HEK293 (cell line): Measurements from ENCODE around the gene LRIG3.

ENCODE experiments used
- CTCF ChIA-PET: fragments of 350-600 bp; formaldehyde crosslinking; extraction: SDS; loops from one replicate; lab custom pipeline; 2021; ENCODE audit warnings: antibody characterized with exemption; lab: Yijun Ruan, JAX
- POLR2A ChIA-PET: fragments of 300-600 bp; formaldehyde crosslinking; extraction: SDS; loops from one replicate; lab custom pipeline; 2020; ENCODE audit warnings: antibody characterized with exemption, inconsistent platforms; lab: Yijun Ruan, JAX
- H3K27ac ChIP-seq: fragments of 200-500 bp; sonication (Bioruptor generic); 2 replicates; pipeline ENCODE4 v1.5.1; 2014; ENCODE audit warnings: low read depth, low read length, control low read depth, inconsistent platforms; ENCODE audit errors: extremely low read depth
- H3K36me3 ChIP-seq, 2 experiments: fragments of 200-500 bp in 1 of 2; sonication (Bioruptor generic) in 1 of 2; 1 replicate in 1 of 2; 2 replicates in 1 of 2; pipeline ENCODE4 v1.5.1; 2014 to 2017; ENCODE audit warnings: inconsistent platforms in 2 of 2, low read length in 2 of 2; ENCODE audit not compliant: control insufficient read depth in 2 of 2, insufficient read depth in 1 of 2
- H3K4me1 ChIP-seq: fragments of 200-500 bp; sonication (Bioruptor generic); 2 replicates; pipeline ENCODE4 v1.5.1; 2014; ENCODE audit warnings: mild to moderate bottlenecking, low read length, inconsistent platforms; ENCODE audit not compliant: control insufficient read depth, insufficient read depth
- H3K4me3 ChIP-seq: 2 replicates; pipeline ENCODE4 v1.5.1; 2011; ENCODE audit warnings: low read depth, mild to moderate bottlenecking, control low read depth, low read length, moderate library complexity
- H3K9me3 ChIP-seq: fragments of 200-500 bp; sonication (Bioruptor generic); 2 replicates; pipeline ENCODE4 v1.5.1; 2014; ENCODE audit warnings: low read depth, low read length, inconsistent platforms; ENCODE audit not compliant: control insufficient read depth, insufficient read depth
- ZBTB21 ChIP-seq: fragments of 450-650 bp; formaldehyde crosslinking; IDR thresholded peaks from 2 replicates; pipeline ENCODE4 v1.5.1; 2017; ENCODE audit warnings: missing biosample characterization, missing genetic modification characterization
- ZFP3 ChIP-seq: fragments of 450-650 bp; formaldehyde crosslinking; IDR thresholded peaks from 2 replicates; pipeline ENCODE4 v1.5.1; 2016; ENCODE audit warnings: low read depth, missing biosample characterization, missing genetic modification characterization
- ZFP41 ChIP-seq: fragments of 450-650 bp; formaldehyde crosslinking; IDR thresholded peaks from 2 replicates; pipeline ENCODE4 v1.5.1; 2016; ENCODE audit warnings: missing biosample characterization, missing genetic modification characterization, borderline replicate concordance
- ZNF16 ChIP-seq: fragments of 450-650 bp; formaldehyde crosslinking; IDR thresholded peaks from 2 replicates; pipeline ENCODE4 v1.5.1; 2016; ENCODE audit warnings: low read depth, missing biosample characterization, missing genetic modification characterization
- ZNF324 ChIP-seq: fragments of 450-650 bp; formaldehyde crosslinking; IDR thresholded peaks from 2 replicates; pipeline ENCODE4 v1.5.1; 2016; ENCODE audit warnings: missing biosample characterization, missing genetic modification characterization
- ZNF580 ChIP-seq: fragments of 450-650 bp; formaldehyde crosslinking; IDR thresholded peaks from 2 replicates; pipeline ENCODE4 v1.5.1; 2016; ENCODE audit warnings: missing biosample characterization, missing genetic modification characterization
- ZNF791 ChIP-seq: fragments of 450-650 bp; formaldehyde crosslinking; IDR thresholded peaks from 2 replicates; pipeline ENCODE4 v1.5.1; 2016; ENCODE audit warnings: missing biosample characterization, missing genetic modification characterization
- ZSCAN16 ChIP-seq: fragments of 450-650 bp; formaldehyde crosslinking; IDR thresholded peaks from 2 replicates; pipeline ENCODE4 v1.5.1; 2016; ENCODE audit warnings: missing biosample characterization, missing genetic modification characterization
- TF ChIP-seq, protein P1 (sequence below): fragments of 450-650 bp; formaldehyde crosslinking; IDR thresholded peaks from 2 replicates; pipeline ENCODE4; 2016; ENCODE audit warnings: missing biosample characterization, missing genetic modification characterization
- TF ChIP-seq, protein P2 (sequence below): fragments of 450-650 bp; formaldehyde crosslinking; IDR thresholded peaks from 2 replicates; pipeline ENCODE4 v1.5.1; 2016; ENCODE audit warnings: missing biosample characterization, missing genetic modification characterization
- TF ChIP-seq, protein P3 (sequence below): fragments of 450-650 bp; formaldehyde crosslinking; IDR thresholded peaks from 2 replicates; pipeline ENCODE4 v1.5.1; 2016; ENCODE audit warnings: missing biosample characterization, missing genetic modification characterization, borderline replicate concordance
- TF ChIP-seq, protein P4 (sequence below): fragments of 450-650 bp; formaldehyde crosslinking; IDR thresholded peaks from 2 replicates; pipeline ENCODE4 v1.5.1; 2016; ENCODE audit warnings: missing biosample characterization, missing genetic modification characterization

LRIG3 gene

DNA sequence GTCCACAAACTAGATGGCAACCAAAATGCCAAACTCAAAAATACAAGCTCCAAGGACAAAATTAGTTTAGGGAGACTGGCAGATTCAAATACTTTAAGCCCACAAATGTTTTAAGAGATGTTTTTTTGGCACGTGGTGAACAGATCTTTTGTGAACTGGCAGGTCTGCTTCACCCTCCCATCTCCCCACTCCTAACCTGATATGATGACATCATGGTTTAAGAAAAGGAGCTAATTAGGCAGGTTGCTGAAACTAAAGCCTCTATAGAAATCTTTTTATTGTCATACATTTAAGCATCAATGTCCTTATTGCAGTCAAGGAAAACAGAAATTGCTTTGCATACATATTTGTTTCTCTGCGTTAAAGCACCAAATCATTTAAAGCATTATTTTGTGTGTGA is 5.8 kb downstream of the LRIG3 start (continued):
- TF ChIP-seq ZFP41 (tag by site-specific recombination) (no peak), ZSCAN16 (tag by site-specific recombination) (no peak), ZNF324 (tag by site-specific recombination) (no peak), ZBTB21 (tag by site-specific recombination) (peak; percentile 44; the same call in 1 of the 2 replicates)
- TF ChIP-seq, all 188 proteins: peak for 14

- peaks cover 25 to 73% of the 10 kb centered on the region in 2 experiments for H3K36me3 ChIP-seq
- TF ChIP-seq ZNF580 (tag by site-specific recombination), result no peak
- TF ChIP-seq ZFP3 (tag by site-specific recombination), result no peak
- TF ChIP-seq, protein P1, sequence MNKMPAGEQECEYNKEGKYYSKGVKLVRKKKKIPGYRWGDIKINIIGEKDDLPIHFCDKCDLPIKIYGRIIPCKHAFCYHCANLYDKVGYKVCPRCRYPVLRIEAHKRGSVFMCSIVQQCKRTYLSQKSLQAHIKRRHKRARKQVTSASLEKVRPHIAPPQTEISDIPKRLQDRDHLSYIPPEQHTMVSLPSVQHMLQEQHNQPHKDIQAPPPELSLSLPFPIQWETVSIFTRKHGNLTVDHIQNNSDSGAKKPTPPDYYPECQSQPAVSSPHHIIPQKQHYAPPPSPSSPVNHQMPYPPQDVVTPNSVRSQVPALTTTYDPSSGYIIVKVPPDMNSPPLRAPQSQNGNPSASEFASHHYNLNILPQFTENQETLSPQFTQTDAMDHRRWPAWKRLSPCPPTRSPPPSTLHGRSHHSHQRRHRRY (tag by site-specific recombination), result no peak
- TF ChIP-seq, protein P2, sequence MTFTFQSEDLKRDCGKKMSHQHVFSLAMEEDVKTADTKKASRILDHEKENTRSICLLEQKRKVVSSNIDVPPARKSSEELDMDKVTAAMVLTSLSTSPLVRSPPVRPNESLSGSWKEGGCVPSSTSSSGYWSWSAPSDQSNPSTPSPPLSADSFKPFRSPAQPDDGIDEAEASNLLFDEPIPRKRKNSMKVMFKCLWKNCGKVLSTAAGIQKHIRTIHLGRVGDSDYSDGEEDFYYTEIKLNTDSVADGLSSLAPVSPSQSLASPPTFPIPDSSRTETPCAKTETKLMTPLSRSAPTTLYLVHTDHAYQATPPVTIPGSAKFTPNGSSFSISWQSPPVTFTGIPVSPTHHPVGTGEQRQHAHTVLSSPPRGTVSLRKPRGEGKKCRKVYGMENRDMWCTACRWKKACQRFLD, result no peak
- TF ChIP-seq, protein P3, sequence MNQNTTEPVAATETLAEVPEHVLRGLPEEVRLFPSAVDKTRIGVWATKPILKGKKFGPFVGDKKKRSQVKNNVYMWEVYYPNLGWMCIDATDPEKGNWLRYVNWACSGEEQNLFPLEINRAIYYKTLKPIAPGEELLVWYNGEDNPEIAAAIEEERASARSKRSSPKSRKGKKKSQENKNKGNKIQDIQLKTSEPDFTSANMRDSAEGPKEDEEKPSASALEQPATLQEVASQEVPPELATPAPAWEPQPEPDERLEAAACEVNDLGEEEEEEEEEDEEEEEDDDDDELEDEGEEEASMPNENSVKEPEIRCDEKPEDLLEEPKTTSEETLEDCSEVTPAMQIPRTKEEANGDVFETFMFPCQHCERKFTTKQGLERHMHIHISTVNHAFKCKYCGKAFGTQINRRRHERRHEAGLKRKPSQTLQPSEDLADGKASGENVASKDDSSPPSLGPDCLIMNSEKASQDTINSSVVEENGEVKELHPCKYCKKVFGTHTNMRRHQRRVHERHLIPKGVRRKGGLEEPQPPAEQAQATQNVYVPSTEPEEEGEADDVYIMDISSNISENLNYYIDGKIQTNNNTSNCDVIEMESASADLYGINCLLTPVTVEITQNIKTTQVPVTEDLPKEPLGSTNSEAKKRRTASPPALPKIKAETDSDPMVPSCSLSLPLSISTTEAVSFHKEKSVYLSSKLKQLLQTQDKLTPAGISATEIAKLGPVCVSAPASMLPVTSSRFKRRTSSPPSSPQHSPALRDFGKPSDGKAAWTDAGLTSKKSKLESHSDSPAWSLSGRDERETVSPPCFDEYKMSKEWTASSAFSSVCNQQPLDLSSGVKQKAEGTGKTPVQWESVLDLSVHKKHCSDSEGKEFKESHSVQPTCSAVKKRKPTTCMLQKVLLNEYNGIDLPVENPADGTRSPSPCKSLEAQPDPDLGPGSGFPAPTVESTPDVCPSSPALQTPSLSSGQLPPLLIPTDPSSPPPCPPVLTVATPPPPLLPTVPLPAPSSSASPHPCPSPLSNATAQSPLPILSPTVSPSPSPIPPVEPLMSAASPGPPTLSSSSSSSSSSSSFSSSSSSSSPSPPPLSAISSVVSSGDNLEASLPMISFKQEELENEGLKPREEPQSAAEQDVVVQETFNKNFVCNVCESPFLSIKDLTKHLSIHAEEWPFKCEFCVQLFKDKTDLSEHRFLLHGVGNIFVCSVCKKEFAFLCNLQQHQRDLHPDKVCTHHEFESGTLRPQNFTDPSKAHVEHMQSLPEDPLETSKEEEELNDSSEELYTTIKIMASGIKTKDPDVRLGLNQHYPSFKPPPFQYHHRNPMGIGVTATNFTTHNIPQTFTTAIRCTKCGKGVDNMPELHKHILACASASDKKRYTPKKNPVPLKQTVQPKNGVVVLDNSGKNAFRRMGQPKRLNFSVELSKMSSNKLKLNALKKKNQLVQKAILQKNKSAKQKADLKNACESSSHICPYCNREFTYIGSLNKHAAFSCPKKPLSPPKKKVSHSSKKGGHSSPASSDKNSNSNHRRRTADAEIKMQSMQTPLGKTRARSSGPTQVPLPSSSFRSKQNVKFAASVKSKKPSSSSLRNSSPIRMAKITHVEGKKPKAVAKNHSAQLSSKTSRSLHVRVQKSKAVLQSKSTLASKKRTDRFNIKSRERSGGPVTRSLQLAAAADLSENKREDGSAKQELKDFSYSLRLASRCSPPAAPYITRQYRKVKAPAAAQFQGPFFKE (tag by site-specific recombination), result no peak
- peaks cover under 1% of the 10 kb centered on the region; the same call in 1 of the 2 replicates for H3K4me1 ChIP-seq
- no peak overlapping the region for H3K4me3 ChIP-seq
- 0 out of 2 replicates have a peak overlapping the region, but pooled peaks have one; percentile 7 for H3K27ac ChIP-seq
- CTCF ChIA-PET, result interaction anchor here (0.7 to 1.1 kb wide), 2 partner anchors 9 to 43 kb away, joined by 3 to 4 read pairs; no protein-coding TSS in a partner anchor
- H3K9me3 ChIP-seq, result no peaks in the 10 kb centered on the region
- POLR2A ChIA-PET, result no interaction called here
These were observed 12.9 kb downstream of the LRIG3 start for GRCh38 chr12:58907391-58907790.

DNA sequence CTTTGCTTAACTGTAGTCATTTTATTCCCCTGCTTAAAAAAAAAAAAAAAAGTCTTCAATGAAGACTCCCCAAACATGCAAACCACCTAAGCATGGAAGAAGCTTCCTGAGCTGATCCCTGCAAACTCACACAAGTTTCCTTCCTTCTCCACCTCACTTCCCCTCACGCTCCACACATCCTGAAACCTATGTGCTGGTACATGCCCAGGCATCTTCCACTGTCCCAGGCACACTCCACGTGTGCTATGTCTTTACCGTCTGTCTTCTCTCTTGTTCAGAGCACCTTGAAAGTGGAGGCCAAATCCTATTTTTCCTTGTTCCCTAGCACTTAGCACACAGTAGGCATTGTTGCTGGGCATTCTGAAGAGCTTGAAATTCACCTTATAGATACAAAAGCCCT is 13.4 kb downstream of the LRIG3 start:
- TF ChIP-seq, protein P4, sequence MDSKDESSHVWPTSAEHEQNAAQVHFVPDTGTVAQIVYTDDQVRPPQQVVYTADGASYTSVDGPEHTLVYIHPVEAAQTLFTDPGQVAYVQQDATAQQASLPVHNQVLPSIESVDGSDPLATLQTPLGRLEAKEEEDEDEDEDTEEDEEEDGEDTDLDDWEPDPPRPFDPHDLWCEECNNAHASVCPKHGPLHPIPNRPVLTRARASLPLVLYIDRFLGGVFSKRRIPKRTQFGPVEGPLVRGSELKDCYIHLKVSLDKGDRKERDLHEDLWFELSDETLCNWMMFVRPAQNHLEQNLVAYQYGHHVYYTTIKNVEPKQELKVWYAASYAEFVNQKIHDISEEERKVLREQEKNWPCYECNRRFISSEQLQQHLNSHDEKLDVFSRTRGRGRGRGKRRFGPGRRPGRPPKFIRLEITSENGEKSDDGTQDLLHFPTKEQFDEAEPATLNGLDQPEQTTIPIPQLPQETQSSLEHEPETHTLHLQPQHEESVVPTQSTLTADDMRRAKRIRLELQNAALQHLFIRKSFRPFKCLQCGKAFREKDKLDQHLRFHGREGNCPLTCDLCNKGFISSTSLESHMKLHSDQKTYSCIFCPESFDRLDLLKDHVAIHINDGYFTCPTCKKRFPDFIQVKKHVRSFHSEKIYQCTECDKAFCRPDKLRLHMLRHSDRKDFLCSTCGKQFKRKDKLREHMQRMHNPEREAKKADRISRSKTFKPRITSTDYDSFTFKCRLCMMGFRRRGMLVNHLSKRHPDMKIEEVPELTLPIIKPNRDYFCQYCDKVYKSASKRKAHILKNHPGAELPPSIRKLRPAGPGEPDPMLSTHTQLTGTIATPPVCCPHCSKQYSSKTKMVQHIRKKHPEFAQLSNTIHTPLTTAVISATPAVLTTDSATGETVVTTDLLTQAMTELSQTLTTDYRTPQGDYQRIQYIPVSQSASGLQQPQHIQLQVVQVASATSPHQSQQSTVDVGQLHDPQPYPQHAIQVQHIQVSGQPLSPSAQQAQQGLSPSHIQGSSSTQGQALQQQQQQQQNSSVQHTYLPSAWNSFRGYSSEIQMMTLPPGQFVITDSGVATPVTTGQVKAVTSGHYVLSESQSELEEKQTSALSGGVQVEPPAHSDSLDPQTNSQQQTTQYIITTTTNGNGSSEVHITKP (tag by site-specific recombination), result peak; percentile 46; the same call in 1 of the 2 replicates
- TF ChIP-seq ZNF791 (tag by site-specific recombination) (no peak), ZNF16 (tag by site-specific recombination) (no peak)
- Histone ChIP-seq H3K4me3 (no peak overlapping the region), H3K4me1 (no peaks in the 10 kb centered on the region), H3K36me3 (peaks cover 20 to 71% of the 10 kb centered on the region in 2 experiments), H3K9me3 (no peaks in the 10 kb centered on the region), H3K27ac (0 out of 2 replicates have a peak overlapping the region, but pooled peaks have one; percentile 7)
- POLR2A ChIA-PET, result interaction anchor here (0.7 kb wide), 1 partner anchor 354 kb away, joined by 4 read pairs; no protein-coding TSS in a partner anchor
- CTCF ChIA-PET, result no interaction called here
